GM18867 (cell line): Measurements from ENCODE around the gene PNLIPRP3.
A peak's percentile ranks its signal among the peaks of the same experiment; 100 is the strongest.
"Not testable (repeated sequence)": the region's sequence is repeated elsewhere in the genome, so short reads cannot be mapped to it uniquely, and the experiment has no call there.

ENCODE experiments used
- ATAC-seq: cut with Tn5 transposase; IDR thresholded peaks from one replicate; pipeline ENCODE4 v1.9.1; 2021; ENCODE audit warnings: mild to moderate bottlenecking, moderate library complexity; ENCODE audit not compliant: unreplicated experiment

Gene PNLIPRP3

GRCh38 chr10:116427671-116428070 lies at the start of gene PNLIPRP3:
Gene PNLIPRP3, plus strand, starts transcription at chr10:116427847. Its CDS starts 166 bp downstream, at chr10:116428013.
- ATAC-seq: no peak

GRCh38 chr10:116382290-116382689 lies 45.4 kb upstream of the PNLIPRP3 start:
- ATAC-seq: no peak

GRCh38 chr10:116385311-116385710 lies 42.3 kb upstream of the PNLIPRP3 start:
- no peak for ATAC-seq

GRCh38 chr10:116385994-116386809 lies 41.4 kb upstream of the PNLIPRP3 start:
- ATAC-seq: peak; percentile 63

- ATAC-seq: not testable (repeated sequence)
These were observed 34.3 kb upstream of the PNLIPRP3 start for GRCh38 chr10:116393246-116393831.

- ATAC-seq: no peak
These were observed 32.2 kb upstream of the PNLIPRP3 start for GRCh38 chr10:116395223-116395985.

- no peak for ATAC-seq
These were observed 29.4 kb upstream of the PNLIPRP3 start for GRCh38 chr10:116398224-116398623.

GRCh38 chr10:116402858-116403257 lies 24.8 kb upstream of the PNLIPRP3 start:
- no peak for ATAC-seq

GRCh38 chr10:116403740-116404250 lies 23.9 kb upstream of the PNLIPRP3 start:
- no peak for ATAC-seq

GRCh38 chr10:116408719-116409118 lies 18.9 kb upstream of the PNLIPRP3 start:
- ATAC-seq: peak; percentile 96

- no peak for ATAC-seq
These were observed 17.3 kb upstream of the PNLIPRP3 start for GRCh38 chr10:116410351-116410750.

- no peak for ATAC-seq
These were observed 9.8 kb upstream of the PNLIPRP3 start for GRCh38 chr10:116417821-116418220.

- no peak for ATAC-seq
These were observed 9.3 kb upstream of the PNLIPRP3 start for GRCh38 chr10:116418389-116418788.

- no peak for ATAC-seq
These were observed 5.8 kb upstream of the PNLIPRP3 start for GRCh38 chr10:116421815-116422214.

GRCh38 chr10:116429288-116429977 lies 1.8 kb downstream of the PNLIPRP3 start:
- no peak for ATAC-seq

- ATAC-seq: no peak
These were observed 2.6 kb downstream of the PNLIPRP3 start for GRCh38 chr10:116430288-116430687.

- ATAC-seq: no peak
These were observed 4.0 kb downstream of the PNLIPRP3 start for GRCh38 chr10:116431598-116431997.

- no peak for ATAC-seq
These were observed 9.5 kb downstream of the PNLIPRP3 start for GRCh38 chr10:116437076-116437692.

GRCh38 chr10:116440330-116441030 lies 12.8 kb downstream of the PNLIPRP3 start:
- no peak for ATAC-seq
